Measurements from ENCODE around the gene CATSPERD. TPM values are rescaled to one million over a fixed set of nuclear protein-coding genes. Genes with fewer than 3 reads are reported as not detected.
A peak's percentile ranks its signal among the peaks of the same experiment; 100 is the strongest.

Gene CATSPERD
- total RNA-seq, 4 donors from 2014 or later = 0.27 to 0.47 TPM; not detected in 2

DNA sequence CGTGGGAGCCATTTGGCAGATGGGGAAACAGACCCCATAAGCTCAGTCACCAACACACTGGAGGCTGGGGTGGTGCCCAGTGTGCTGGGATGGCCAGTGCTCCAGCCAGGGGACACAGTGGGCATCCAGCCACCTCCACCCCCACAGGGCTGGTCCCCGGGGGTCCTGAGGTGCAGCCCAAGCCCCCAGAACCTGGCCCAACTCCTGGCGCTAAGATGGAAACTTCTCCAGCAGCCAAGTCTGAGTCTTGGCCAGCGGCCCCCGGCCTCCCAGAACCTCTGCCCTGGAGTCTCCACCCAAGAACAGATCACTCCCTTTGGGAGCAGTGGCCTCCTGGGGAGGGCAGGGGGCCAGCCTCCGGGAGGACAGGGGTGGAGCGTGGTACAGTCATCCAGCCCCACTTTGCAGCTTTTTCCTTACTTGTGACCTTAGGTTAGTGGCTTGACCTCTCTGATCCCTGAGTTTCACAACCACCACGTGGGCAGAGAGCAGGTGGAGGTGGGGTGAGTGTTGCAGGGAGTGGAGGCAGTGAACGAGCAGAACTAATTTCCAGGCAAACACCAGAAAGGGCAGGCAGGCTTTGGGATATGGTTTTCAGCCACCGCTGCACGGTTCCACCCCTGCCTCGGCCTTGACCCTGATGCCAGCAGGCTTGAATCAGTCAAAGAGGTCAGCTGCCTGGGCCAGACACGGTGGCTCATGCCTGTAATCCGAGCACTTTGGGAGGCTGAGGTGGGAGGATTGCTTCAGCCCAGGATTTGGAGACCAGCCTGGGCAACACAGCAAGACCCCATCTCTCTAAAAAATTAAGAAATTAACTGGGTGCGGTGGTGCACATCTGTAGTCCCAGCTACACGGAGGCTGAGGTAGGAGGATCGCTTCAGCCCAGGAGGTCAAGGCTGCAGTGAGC is 80.2 kb downstream of the CATSPERD start:
- TF ChIP-seq POLR2A (IDR thresholded peaks at IDR 0.05) (no peak), EP300 (IDR thresholded peaks at IDR 0.05) (no peak), POLR2AphosphoS5 (IDR thresholded peaks at IDR 0.05) (no peak)
- TF ChIP-seq, protein P1, sequence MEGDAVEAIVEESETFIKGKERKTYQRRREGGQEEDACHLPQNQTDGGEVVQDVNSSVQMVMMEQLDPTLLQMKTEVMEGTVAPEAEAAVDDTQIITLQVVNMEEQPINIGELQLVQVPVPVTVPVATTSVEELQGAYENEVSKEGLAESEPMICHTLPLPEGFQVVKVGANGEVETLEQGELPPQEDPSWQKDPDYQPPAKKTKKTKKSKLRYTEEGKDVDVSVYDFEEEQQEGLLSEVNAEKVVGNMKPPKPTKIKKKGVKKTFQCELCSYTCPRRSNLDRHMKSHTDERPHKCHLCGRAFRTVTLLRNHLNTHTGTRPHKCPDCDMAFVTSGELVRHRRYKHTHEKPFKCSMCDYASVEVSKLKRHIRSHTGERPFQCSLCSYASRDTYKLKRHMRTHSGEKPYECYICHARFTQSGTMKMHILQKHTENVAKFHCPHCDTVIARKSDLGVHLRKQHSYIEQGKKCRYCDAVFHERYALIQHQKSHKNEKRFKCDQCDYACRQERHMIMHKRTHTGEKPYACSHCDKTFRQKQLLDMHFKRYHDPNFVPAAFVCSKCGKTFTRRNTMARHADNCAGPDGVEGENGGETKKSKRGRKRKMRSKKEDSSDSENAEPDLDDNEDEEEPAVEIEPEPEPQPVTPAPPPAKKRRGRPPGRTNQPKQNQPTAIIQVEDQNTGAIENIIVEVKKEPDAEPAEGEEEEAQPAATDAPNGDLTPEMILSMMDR (IDR thresholded peaks at IDR 0.05) = no peak
- no peak overlapping the region for H3K27ac ChIP-seq
- peaks cover 0 to 25% (median 10%) of the 10 kb centered on the region in 3 donors for H3K4me1 ChIP-seq
- no peak for ATAC-seq
- 77 to 81% methylated on average over 5 to 8 of the region's 17 CpGs for WGBS, 2 donors (ENCODE audit: low coverage in 1 of 2)
- H3K9me3 ChIP-seq = no peaks in the 10 kb centered on the region
- H3K27me3 ChIP-seq = peaks cover 54% of the 10 kb centered on the region
- H3K4me3 ChIP-seq = no peak overlapping the region
- H3K36me3 ChIP-seq = no peaks in the 10 kb centered on the region

DNA sequence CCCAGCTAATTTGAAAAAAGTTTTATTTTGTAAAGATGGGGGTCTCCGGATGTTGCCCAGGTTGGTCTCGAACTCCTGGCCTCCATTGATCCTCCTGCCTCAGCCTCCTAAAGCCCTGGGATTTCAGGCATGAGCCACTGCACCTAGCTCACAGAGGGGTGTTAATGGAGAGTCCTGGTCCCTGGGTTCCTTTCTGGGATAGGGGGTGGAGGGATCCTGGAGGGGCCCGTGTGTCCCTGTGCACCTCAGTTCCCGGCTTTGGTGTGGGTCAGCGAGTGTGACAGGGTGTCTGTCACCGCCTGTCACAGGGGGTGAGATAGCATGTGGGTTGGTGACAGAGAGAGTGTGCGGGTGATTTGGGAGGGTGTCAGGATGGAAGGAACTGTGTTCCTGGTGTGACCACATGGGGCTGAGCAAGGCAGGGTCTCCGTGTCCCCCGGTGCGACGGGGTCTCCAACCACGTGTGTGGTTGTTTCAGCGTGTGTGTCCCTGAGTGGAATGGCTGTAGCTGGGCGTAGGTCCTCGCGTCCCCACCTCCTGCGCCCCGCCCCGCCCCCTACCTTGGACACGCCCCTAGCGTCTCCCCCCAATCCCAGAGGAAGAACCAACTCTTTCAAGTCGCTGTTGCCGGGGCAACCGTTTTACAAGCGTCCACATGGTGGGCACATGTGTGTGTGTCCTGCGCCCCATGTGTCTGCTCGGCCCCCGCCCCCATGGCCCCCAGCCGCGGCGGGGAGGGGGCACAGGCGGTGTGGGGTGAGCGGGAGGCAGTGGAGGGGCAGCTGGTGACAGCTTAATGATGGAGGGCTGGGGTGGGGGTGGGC is 81.6 kb downstream of the CATSPERD start:
- no peak for ATAC-seq
- Histone ChIP-seq H3K27me3 (peaks cover 54% of the 10 kb centered on the region), H3K4me3 (no peak overlapping the region), H3K4me1 (peaks cover 0 to 35% (median 10%) of the 10 kb centered on the region in 3 donors), H3K36me3 (no peaks in the 10 kb centered on the region), H3K27ac (no peak overlapping the region), H3K9me3 (no peaks in the 10 kb centered on the region)
- 67 to 80% methylated on average over 1 to 3 of the region's 33 CpGs for WGBS, 2 donors (ENCODE audit: low coverage in 1 of 2)
- TF ChIP-seq EP300 (IDR thresholded peaks at IDR 0.05) (no peak), POLR2AphosphoS5 (IDR thresholded peaks at IDR 0.05) (no peak), POLR2A (IDR thresholded peaks at IDR 0.05) (no peak)
- TF ChIP-seq, protein P1 (IDR thresholded peaks at IDR 0.05) = no peak

DNA sequence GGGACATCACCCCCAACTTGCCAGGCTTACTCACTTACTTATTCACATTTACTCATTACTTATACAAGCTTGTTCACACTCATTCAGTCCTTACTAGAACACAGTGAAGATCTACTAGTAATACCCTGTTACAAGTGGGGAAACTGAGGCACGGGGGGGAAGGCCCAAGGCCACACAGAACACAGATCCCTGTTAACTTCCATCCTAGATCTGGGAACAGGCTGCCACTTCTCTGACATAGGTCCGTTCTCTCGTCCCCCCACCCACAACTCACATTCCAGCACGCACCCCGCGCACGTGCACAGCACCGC is 83.0 kb downstream of the CATSPERD start:
- TF ChIP-seq, protein P1 (IDR thresholded peaks at IDR 0.05) = no peak
- no peak for TF ChIP-seq POLR2AphosphoS5 (IDR thresholded peaks at IDR 0.05)
- no peak for TF ChIP-seq EP300 (IDR thresholded peaks at IDR 0.05)
- TF ChIP-seq POLR2A (IDR thresholded peaks at IDR 0.05) = no peak

DNA sequence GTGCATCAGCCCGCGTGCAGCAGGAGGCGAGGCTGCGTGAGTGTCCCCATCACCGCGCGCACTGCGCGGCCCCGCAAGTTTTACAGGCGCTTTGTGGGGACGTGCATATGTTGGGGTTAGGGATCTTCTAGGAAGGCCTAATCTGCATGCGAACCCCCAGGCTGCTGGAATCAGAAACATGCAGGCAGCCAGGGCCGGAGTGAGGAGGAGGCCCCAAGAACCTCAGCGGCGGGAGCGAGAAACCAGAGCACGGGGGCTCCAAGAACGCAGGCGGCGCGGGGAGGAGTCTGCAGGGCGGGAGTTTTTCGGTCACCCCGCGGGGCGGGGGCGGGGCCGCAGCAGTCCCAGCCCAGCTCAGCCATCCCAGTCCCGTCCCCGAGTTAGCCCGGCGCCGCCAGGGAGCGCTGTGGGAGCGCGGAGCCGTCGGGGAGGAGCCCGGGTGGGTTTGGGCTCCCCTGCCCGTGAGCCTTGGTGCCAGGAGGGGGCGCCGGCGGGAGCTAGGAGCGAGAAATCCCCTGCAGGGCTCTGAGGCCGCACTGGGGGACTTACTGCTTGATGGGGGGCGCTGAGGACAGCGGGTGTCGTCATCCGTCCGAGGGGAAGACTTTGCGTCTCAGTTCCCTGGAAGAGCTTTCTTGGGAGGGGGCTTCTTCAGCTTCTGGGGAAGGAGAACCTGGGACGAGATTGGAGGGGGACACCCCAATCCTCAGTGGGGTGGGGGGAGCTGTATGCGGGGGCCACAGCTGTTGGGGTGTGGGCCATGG is 83.5 kb downstream of the CATSPERD start:
- 0 to 8% methylated on average over 1 to 11 of the region's 54 CpGs for WGBS, 2 donors (ENCODE audit: low coverage in 1 of 2)
- Histone ChIP-seq H3K4me3 (peak overlapping the region in 1 of 2 donors; percentile 68), H3K27ac (peak overlapping the region in 3 of 4 donors; percentile 90 to 96 (median 93)), H3K27me3 (peaks cover 54% of the 10 kb centered on the region), H3K4me1 (peaks cover 0 to 35% (median 10%) of the 10 kb centered on the region in 3 donors), H3K36me3 (peaks cover 0 to 4% of the 10 kb centered on the region in 2 donors), H3K9me3 (no peaks in the 10 kb centered on the region)
- ATAC-seq = peak; percentile 86
- TF ChIP-seq, protein P1 (IDR thresholded peaks at IDR 0.05) = peak in 3 of 4 experiments; percentile 97 to 98 (median 98)
- TF ChIP-seq POLR2A (IDR thresholded peaks at IDR 0.05) (no peak), EP300 (IDR thresholded peaks at IDR 0.05) (no peak), POLR2AphosphoS5 (IDR thresholded peaks at IDR 0.05) (no peak)

More for the DNA sequence above, 83.0 kb downstream of the CATSPERD start:
- H3K27me3 ChIP-seq = peaks cover 54% of the 10 kb centered on the region
- ATAC-seq = no peak
- H3K27ac ChIP-seq = peak overlapping the region in 2 of 4 donors; percentile 90 to 93
- peak overlapping the region in 1 of 2 donors; percentile 68 for H3K4me3 ChIP-seq
- H3K4me1 ChIP-seq = peaks cover 0 to 35% (median 10%) of the 10 kb centered on the region in 3 donors
- no peaks in the 10 kb centered on the region for H3K9me3 ChIP-seq
- H3K36me3 ChIP-seq = peaks cover 0 to 3% of the 10 kb centered on the region in 2 donors
- WGBS, 2 donors (ENCODE audit: low coverage in 1 of 2) = 0 to 11% methylated on average over 1 to 8 of the region's 8 CpGs

Measured in gastroesophageal sphincter (tissue), 4 donors.